Uterus (tissue), 4 donors: Measurements from ENCODE around the gene G6PC3. TPM values are rescaled to one million over a fixed set of nuclear protein-coding genes. Genes with fewer than 3 reads are reported as not detected.

Experiments used
- DNase-seq, 2 donors: peaks; one replicate each; pipeline ENCODE4 v3.0.0-alpha.2; 2019 to 2020
- H3K27ac ChIP-seq, 2 donors: fragments of 200-600 bp; sonication (generic); 1 replicate in 1 of 2; 2 replicates in 1 of 2; pipeline ENCODE4 v1.5.1; 2016 to 2018
- H3K27me3 ChIP-seq, 2 donors: fragments of 200-600 bp; sonication (generic); one replicate each; pipeline ENCODE4 v1.5.1; 2018 to 2019; ENCODE audit warnings: control low read depth in 1 of 2
- H3K36me3 ChIP-seq, 2 donors: fragments of 200-600 bp; sonication (generic); one replicate each; pipeline ENCODE4 v1.5.1; 2019; ENCODE audit warnings: control low read depth in 1 of 2
- H3K4me1 ChIP-seq, 2 donors: fragments of 200-600 bp; sonication (generic); one replicate each; pipeline ENCODE4 v1.5.1; 2018 to 2019; ENCODE audit warnings: control low read depth in 1 of 2
- H3K4me3 ChIP-seq, 2 donors: fragments of 200-600 bp; sonication (generic); 1 replicate in 1 of 2; 2 replicates in 1 of 2; pipeline ENCODE4 v1.5.1; 2018 to 2019; ENCODE audit warnings: mild to moderate bottlenecking in 1 of 2
- H3K9me3 ChIP-seq, 2 donors: fragments of 200-600 bp; sonication (generic); one replicate each; pipeline ENCODE4 v1.5.1; 2019; ENCODE audit warnings: control low read depth in 1 of 2
- POLR2A ChIP-seq, 2 donors: fragments of 450-650 bp; IDR thresholded peaks; one replicate each; pipeline ENCODE4 v1.6.1; 2016; ENCODE audit warnings: antibody characterized with exemption in 2 of 2, mild to moderate bottlenecking in 1 of 2, moderate library complexity in 1 of 2
- intact Hi-C: fragments of 100-400 bp; cut with DNase I; formaldehyde crosslinking; loops from one replicate; pipeline ENCODE4 v1.15.1; 2023; ENCODE audit warnings: low total_unique reads
- total RNA-seq, 4 donors: library from RNA; depleted of rRNA in 3 of 4; stranded (reverse); fragments of >200 nt in 3 of 4; gene quantifications; one replicate each; pipeline versions ENCODE4 v1.1.0 to v1.2.4, GENCODE V29; 2014 to 2023
- TF ChIP-seq, protein P1 (sequence below), 4 experiments: fragments of 200-600 bp in 2 of 4; fragments of 450-650 bp in 2 of 4; sonication (generic) in 2 of 4; IDR thresholded peaks; one replicate each; pipeline ENCODE4 v1.5.1; 2016 to 2019; ENCODE audit warnings: antibody characterized with exemption in 4 of 4, mild to moderate bottlenecking in 2 of 4, moderate library complexity in 1 of 4
- donor health status: DM: yes; HTN: yes; CAD: no.

The G6PC3 gene
- total RNA-seq, 4 donors from 2014 or later = 12.4 to 66.3 (median 33.8) TPM

GRCh38 chr17:44110011-44110686, 39.6 kb downstream of the G6PC3 start:
- intact Hi-C loops = no loop called here

DNA sequence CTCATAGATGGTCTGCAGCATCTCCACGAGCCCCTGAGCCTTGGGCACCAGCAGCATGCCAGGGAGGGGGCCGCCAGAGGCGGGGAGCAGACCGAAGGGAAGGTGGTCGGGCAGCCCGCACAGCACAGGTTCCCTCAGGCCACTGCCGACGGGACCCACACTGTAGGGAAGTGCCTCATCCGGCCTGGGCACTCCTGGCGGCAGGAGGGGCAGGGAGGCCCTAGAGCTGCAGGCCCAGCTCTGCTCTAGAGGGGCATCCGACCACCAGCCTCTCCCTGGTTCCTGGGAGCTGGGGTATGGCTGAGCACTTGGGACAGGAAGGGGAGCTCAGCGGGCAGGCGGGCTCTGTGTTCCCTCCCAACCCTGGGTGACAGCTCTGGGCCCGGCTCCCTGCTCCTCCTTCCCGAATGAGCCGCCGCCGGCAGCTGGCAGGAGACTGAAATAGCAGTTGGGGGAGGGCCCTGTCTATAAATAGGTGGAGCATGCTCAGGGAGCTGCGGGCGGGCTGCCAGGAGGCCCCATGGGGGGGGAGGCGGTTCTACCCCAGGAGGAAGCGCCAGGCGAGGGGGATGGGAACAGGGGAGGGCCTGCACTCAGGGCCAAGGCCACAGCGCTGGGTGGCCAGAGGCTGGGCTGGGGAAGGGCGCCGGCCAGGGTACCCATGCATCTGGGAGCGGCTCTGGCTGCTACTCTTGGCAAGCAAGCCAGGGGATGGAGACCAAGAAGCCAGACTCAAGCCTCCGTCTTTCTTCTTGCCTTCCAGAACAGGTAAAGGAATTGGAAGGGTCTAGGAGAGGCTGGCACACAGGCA, 40.5 kb downstream of the G6PC3 start:
- Histone ChIP-seq H3K27ac (peak overlapping the region; percentile 87 to 94), H3K36me3 (no peaks in the 10 kb centered on the region), H3K4me1 (peaks cover 23 to 53% of the 10 kb centered on the region in 2 donors), H3K27me3 (no peaks in the 10 kb centered on the region), H3K4me3 (peak overlapping the region; percentile 10 to 30), H3K9me3 (no peaks in the 10 kb centered on the region)
- TF ChIP-seq POLR2A (IDR thresholded peaks at IDR 0.05) = peak; percentile 36 to 92
- TF ChIP-seq, protein P1, sequence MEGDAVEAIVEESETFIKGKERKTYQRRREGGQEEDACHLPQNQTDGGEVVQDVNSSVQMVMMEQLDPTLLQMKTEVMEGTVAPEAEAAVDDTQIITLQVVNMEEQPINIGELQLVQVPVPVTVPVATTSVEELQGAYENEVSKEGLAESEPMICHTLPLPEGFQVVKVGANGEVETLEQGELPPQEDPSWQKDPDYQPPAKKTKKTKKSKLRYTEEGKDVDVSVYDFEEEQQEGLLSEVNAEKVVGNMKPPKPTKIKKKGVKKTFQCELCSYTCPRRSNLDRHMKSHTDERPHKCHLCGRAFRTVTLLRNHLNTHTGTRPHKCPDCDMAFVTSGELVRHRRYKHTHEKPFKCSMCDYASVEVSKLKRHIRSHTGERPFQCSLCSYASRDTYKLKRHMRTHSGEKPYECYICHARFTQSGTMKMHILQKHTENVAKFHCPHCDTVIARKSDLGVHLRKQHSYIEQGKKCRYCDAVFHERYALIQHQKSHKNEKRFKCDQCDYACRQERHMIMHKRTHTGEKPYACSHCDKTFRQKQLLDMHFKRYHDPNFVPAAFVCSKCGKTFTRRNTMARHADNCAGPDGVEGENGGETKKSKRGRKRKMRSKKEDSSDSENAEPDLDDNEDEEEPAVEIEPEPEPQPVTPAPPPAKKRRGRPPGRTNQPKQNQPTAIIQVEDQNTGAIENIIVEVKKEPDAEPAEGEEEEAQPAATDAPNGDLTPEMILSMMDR (IDR thresholded peaks at IDR 0.05) = peak in 1 of 4 experiments; percentile 37
- DNase-seq = peak; percentile 98 to 99
- intact Hi-C loops = no loop called here

More at GRCh38 chr17:44110011-44110686, 39.6 kb downstream of the G6PC3 start:
- Histone ChIP-seq H3K27me3 (no peaks in the 10 kb centered on the region), H3K4me3 (peak overlapping the region in 1 of 2 donors; percentile 30), H3K27ac (peak overlapping the region; percentile 87 to 94), H3K4me1 (peaks cover 23 to 53% of the 10 kb centered on the region in 2 donors), H3K36me3 (no peaks in the 10 kb centered on the region), H3K9me3 (no peaks in the 10 kb centered on the region)
- TF ChIP-seq, protein P1 (IDR thresholded peaks at IDR 0.05) = no peak
- TF ChIP-seq POLR2A (IDR thresholded peaks at IDR 0.05) = no peak
- DNase-seq = no peak

DNA sequence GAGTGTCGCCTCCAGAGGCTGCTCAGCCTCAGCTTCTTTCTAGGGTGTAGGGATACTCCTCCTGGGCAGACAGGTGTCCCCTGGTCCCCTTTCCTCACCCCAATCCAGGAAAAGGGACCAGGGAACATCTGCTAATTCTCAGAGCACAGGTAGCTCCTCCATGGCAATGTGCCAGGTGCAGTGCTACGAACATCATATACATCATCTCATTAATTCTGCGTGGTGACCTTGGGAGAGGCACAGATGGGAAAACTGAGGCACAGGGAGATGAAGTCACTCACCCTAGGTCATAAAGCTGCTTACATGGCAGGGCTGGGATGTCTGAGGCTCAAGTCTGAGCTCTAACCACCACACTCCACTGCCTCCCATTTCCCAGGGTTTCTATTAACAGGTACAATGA, 41.2 kb downstream of the G6PC3 start:
- Histone ChIP-seq H3K27ac (peak overlapping the region; percentile 87 to 94), H3K36me3 (no peaks in the 10 kb centered on the region), H3K4me1 (peaks cover 23 to 53% of the 10 kb centered on the region in 2 donors), H3K27me3 (no peaks in the 10 kb centered on the region), H3K9me3 (no peaks in the 10 kb centered on the region), H3K4me3 (no peak overlapping the region)
- intact Hi-C loops = no loop called here
- DNase-seq = no peak
- TF ChIP-seq, protein P1 (IDR thresholded peaks at IDR 0.05) = no peak
- TF ChIP-seq POLR2A (IDR thresholded peaks at IDR 0.05) = no peak

DNA sequence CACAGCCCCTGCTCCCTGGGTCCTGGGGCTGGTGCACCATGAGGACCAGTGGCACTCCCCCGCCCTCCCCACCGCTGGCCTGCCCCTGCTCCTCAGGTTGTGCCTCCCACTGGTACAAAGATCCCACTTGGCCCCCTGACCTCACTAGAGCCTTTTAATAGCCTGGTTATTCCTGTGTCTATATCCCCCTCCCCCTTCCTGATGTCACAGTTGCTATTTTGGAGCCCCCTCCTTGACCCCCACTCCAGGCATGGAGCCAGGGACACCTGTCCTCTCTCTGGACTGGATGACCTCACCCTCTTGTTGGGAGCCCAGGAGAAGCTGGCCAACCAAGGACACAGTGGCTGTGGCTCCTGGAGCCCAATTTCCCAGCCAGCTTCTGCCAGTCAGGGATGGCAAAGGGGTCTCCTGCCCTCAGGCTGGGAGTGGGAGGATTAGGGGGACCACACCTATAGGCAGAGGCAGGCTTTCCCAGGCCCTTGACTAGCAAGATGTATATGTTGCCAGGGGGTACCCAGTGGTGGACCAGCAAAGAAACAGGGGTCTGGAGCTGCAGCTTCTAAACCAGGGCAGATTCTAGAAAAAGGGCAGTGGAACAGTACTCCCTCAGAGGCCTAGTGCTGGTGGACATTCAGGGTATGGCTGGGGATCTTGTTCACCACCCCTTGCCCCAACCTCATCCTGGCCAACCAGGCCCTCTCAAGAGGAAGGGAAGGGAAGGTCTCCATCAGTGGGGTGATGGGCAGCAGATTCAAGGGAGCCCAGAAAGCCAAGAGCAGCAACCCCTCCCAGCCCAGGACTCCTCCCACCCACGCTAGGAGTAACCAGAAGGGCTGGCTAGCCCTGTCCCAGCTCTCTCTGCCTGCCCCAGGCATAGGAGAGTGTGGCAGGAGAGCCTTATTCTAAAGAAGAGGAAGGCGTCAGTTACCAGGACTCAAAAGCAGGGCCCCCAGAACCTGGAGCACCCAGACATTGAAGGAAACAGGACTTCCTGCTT, 42.0 kb downstream of the G6PC3 start:
- Histone ChIP-seq H3K9me3 (no peaks in the 10 kb centered on the region), H3K4me1 (peaks cover 23 to 53% of the 10 kb centered on the region in 2 donors), H3K27ac (peak overlapping the region; percentile 87 to 94), H3K27me3 (no peaks in the 10 kb centered on the region), H3K4me3 (no peak overlapping the region), H3K36me3 (no peaks in the 10 kb centered on the region)
- intact Hi-C loops = no loop called here
- no peak for DNase-seq
- no peak for TF ChIP-seq POLR2A (IDR thresholded peaks at IDR 0.05)
- TF ChIP-seq, protein P1 (IDR thresholded peaks at IDR 0.05) = no peak
